Effector memory CD8-positive, alpha-beta T cell (primary cell): ENCODE results near the gene DKKL1.
A peak's percentile ranks its signal among the peaks of the same experiment; 100 is the strongest.

ENCODE experiments used
- ATAC-seq: fragments of 150-1000 bp; cut with Tn5 transposase; replicated peaks from 2 replicates; pipeline ENCODE4 v1.10.0; 2021; ENCODE audit warnings: mild to moderate bottlenecking, moderate library complexity
- DNase-seq, 3 experiments: peaks; one replicate each; pipeline ENCODE4 v3.0.0; 2021
- H3K27ac Mint-ChIP-seq, 2 donors: one replicate each; pipeline ENCODE4 v1.8.0; 2022; ENCODE audit warnings: mild to moderate bottlenecking in 2 of 2, mixed read lengths in 2 of 2, moderate library complexity in 2 of 2
- H3K27me3 Mint-ChIP-seq, 2 donors: one replicate each; pipeline ENCODE4 v1.8.0; 2022; ENCODE audit warnings: mixed read lengths in 2 of 2
- H3K36me3 Mint-ChIP-seq: one replicate; pipeline ENCODE4 v1.8.0; 2022; ENCODE audit warnings: mild to moderate bottlenecking, moderate library complexity, mixed read lengths; ENCODE audit not compliant: insufficient read depth
- H3K4me1 Mint-ChIP-seq, 2 donors: one replicate each; pipeline ENCODE4 v1.8.0; 2022; ENCODE audit warnings: low read depth in 2 of 2, mixed read lengths in 2 of 2
- H3K4me3 Mint-ChIP-seq, 2 donors: one replicate each; pipeline ENCODE4 v1.8.0; 2022; ENCODE audit warnings: mild to moderate bottlenecking in 2 of 2, mixed read lengths in 2 of 2, moderate library complexity in 2 of 2
- H3K9me3 Mint-ChIP-seq, 2 donors: one replicate each; pipeline ENCODE4 v1.8.0; 2022; ENCODE audit warnings: mixed read lengths in 2 of 2

The DKKL1 gene

GRCh38 chr19:49333418-49333805 lies 30.3 kb upstream of the DKKL1 start:
- ATAC-seq = no peak
- Mint-ChIP-seq H3K4me3 (peak overlapping the region; percentile 86 to 99), H3K27ac (peak overlapping the region; percentile 87 to 99), H3K36me3 (peaks cover 26% of the 10 kb centered on the region), H3K27me3 (no peaks in the 10 kb centered on the region), H3K9me3 (no peaks in the 10 kb centered on the region), H3K4me1 (peaks cover 58 to 70% of the 10 kb centered on the region in 2 donors)
- no peak for DNase-seq

DNA sequence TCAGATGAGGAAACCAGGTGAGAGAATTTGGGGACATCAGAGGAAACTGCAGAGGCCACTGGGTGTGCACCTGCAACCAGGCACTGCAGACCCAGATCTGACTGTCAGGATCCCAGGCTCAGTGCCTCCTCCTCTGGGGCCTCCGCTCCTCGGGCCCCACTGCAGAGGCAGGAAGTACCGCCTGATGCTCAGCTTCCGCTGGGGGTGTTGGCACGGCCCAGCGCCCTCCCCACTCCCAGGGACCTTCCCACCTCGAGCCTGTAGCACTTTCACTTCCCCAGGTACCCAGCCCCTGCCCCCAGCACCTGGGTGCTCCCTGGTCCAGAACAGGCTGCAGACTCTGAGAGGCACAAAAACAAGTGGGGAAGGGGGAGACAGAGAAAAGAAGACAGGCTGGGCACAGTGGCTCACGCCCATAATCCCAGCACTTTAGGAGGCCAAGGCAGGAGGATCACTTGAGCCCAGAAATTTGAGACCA lies 29.8 kb upstream of the DKKL1 start:
- no peaks in the 10 kb centered on the region for H3K27me3 Mint-ChIP-seq
- DNase-seq (peak; percentile 41 to 59 (median 43)), ATAC-seq (peak; percentile 67)
- H3K27ac Mint-ChIP-seq = peak overlapping the region; percentile 87 to 99
- peaks cover 61 to 74% of the 10 kb centered on the region in 2 donors for H3K4me1 Mint-ChIP-seq
- H3K4me3 Mint-ChIP-seq = peak overlapping the region; percentile 86 to 99
- peaks cover 30% of the 10 kb centered on the region for H3K36me3 Mint-ChIP-seq
- no peaks in the 10 kb centered on the region for H3K9me3 Mint-ChIP-seq

DNA sequence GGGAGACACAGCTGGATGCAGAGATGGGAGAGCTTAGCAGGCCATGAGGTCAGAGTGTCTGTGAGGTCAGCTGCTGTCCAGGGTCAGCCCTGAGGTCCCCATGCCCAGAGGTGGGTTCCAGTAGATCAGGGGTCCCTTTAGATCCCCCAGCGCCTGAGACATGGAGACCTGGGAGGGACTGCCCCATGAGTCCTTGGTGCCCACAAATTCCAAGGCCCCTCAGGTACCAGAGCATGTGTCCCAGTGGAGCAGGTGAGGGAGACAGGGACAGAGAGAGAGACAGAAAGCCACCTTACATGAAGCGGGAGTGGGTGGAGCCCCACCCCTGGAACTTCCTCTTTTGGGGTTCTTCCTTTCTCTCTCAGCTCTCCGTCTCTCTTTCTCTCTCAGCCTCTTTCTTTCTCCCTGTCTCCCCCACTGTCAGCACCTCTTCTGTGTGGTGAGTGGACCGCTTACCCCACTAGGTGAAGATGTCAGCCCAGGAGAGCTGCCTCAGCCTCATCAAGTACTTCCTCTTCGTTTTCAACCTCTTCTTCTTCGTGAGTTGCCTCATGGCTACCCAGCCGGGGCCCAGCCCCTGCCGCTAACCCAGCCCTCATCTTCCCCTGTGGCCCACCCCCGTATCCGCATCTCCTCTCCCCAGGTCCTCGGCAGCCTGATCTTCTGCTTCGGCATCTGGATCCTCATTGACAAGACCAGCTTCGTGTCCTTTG lies 28.4 kb upstream of the DKKL1 start, which contains the start of gene CD37:
CD37 (plus strand) TSS at position 336 of the 713 bp plus-strand sequence; CDS start at position 471, 135 bp downstream.
- peak within 1 kb of the TSS; percentile 87 to 99 for H3K27ac Mint-ChIP-seq
- H3K9me3 Mint-ChIP-seq = no peaks in the 10 kb centered on the region
- DNase-seq (peak; percentile 44 to 65 (median 49)), ATAC-seq (peak; percentile 70)
- H3K4me1 Mint-ChIP-seq = peaks cover 60 to 75% of the 10 kb centered on the region in 2 donors
- H3K4me3 Mint-ChIP-seq = peak within 1 kb of the TSS; percentile 86 to 99
- peaks cover 30% of the 10 kb centered on the region for H3K36me3 Mint-ChIP-seq
- no peaks in the 10 kb centered on the region for H3K27me3 Mint-ChIP-seq

GRCh38 chr19:49335784-49336481 lies 27.7 kb upstream of the DKKL1 start:
- peaks cover 34% of the 10 kb centered on the region for H3K36me3 Mint-ChIP-seq

DNA sequence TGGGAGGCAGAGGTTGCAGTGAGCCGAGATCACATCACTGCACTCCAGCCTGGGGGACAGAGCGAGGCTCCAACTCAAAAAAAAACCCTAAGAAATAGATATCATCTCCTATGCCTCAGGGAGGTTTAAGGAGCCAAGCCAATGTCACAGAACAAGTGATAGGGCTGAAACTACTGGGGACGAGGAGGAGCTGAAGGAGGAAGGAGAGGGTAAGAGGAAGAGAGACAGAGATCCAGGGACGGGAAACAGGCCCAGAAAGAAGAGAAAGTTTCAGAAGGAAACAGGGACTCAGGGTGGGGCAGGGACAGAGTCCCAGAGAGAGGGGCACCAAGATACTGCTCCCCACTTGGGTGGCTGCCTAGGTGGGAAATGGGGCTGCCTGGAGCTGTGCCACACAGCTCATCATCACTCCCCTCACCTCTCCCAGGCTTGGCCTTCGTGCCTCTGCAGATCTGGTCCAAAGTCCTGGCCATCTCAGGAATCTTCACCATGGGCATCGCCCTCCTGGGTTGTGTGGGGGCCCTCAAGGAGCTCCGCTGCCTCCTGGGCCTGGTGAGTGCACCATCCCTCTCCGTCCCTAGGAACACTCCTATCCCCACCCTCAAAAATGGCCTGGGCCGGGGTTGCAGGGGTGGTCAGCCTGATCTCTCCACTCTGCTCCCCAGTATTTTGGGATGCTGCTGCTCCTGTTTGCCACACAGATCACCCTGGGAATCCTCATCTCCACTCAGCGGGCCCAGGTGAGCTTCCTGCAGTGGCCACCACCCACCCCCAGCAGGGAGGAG lies 27.0 kb upstream of the DKKL1 start:
- no peak for ATAC-seq
- Mint-ChIP-seq H3K27ac (peak overlapping the region; percentile 87 to 99), H3K4me3 (peak overlapping the region; percentile 86 to 99), H3K36me3 (peaks cover 34% of the 10 kb centered on the region), H3K9me3 (no peaks in the 10 kb centered on the region), H3K27me3 (no peaks in the 10 kb centered on the region), H3K4me1 (peaks cover 55 to 72% of the 10 kb centered on the region in 2 donors)
- DNase-seq = no peak

More at GRCh38 chr19:49335784-49336481, 27.7 kb upstream of the DKKL1 start:
- Mint-ChIP-seq H3K27ac (peak overlapping the region; percentile 87 to 99), H3K4me3 (peak overlapping the region; percentile 86 to 99), H3K4me1 (peaks cover 61 to 76% of the 10 kb centered on the region in 2 donors), H3K27me3 (no peaks in the 10 kb centered on the region), H3K9me3 (no peaks in the 10 kb centered on the region)
- peak in 1 of 3 experiments; percentile 35 for DNase-seq
- peak; percentile 39 for ATAC-seq

DNA sequence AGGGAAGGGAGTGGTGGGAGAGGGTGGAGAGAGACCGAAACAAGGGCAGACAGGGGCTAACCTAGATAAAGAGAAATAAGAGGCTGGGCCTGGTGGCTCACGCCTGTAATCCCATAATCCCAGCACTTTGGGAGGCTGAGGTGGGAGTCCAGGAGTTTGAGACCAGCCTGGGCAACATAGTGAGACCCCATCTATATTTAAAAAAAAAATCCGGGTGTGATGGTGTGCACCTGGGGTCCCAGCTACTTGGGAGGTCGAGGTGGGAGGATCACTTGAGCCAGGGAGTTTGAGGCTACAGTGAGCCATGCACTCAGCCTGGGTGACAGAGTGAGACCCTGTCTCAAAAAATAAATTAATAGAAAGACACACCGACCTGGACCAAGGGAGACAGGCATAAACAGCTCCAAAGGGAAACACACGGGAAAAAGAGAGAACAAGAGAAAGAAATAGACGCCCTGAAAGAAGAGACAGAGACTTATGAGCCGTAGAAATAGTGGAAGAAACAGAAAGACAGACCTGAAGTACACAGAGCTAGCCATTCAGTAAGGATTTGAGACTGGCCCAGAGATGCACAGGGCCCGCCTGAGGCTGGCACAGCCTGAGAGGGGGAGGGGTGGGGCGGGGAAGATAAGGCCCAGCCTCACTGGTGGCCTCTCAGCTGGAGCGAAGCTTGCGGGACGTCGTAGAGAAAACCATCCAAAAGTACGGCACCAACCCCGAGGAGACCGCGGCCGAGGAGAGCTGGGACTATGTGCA lies 26.2 kb upstream of the DKKL1 start:
- H3K9me3 Mint-ChIP-seq = no peaks in the 10 kb centered on the region
- no peaks in the 10 kb centered on the region for H3K27me3 Mint-ChIP-seq
- H3K36me3 Mint-ChIP-seq = peaks cover 34% of the 10 kb centered on the region
- no peak for DNase-seq
- H3K27ac Mint-ChIP-seq = peak overlapping the region; percentile 87 to 99
- ATAC-seq = no peak
- H3K4me1 Mint-ChIP-seq = peaks cover 50 to 67% of the 10 kb centered on the region in 2 donors
- peak overlapping the region; percentile 53 to 99 for H3K4me3 Mint-ChIP-seq

GRCh38 chr19:49338023-49338677 lies 25.5 kb upstream of the DKKL1 start:
- H3K27me3 Mint-ChIP-seq = no peaks in the 10 kb centered on the region
- H3K4me1 Mint-ChIP-seq = peaks cover 47 to 67% of the 10 kb centered on the region in 2 donors
- H3K9me3 Mint-ChIP-seq = no peaks in the 10 kb centered on the region
- DNase-seq = no peak
- no peak for ATAC-seq
- peak overlapping the region; percentile 35 to 48 for H3K4me3 Mint-ChIP-seq
- peaks cover 34% of the 10 kb centered on the region for H3K36me3 Mint-ChIP-seq
- peak overlapping the region; percentile 87 to 99 for H3K27ac Mint-ChIP-seq

DNA sequence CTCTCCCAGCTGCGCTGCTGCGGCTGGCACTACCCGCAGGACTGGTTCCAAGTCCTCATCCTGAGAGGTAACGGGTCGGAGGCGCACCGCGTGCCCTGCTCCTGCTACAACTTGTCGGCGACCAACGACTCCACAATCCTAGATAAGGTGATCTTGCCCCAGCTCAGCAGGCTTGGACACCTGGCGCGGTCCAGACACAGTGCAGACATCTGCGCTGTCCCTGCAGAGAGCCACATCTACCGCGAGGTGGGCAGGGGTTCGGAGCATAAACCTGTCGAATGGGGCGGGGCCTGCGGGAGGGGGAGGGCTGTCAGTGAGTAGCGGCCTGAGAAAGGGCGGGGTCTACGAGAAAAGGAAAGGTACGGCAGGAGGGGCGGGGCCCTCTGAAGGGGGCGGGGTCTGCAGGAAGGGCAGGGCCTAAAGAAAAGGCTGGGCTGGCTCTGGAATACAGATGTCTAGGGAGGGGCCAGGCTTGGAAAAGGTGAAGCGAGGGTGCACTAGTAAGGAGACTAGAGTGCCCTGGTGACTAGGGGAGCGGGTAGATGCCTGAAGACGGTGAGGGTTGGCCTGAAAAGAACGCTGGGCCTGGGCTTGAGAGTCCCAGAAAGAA lies 24.9 kb upstream of the DKKL1 start:
- no peak for DNase-seq
- peak overlapping the region; percentile 35 to 48 for H3K4me3 Mint-ChIP-seq

DNA sequence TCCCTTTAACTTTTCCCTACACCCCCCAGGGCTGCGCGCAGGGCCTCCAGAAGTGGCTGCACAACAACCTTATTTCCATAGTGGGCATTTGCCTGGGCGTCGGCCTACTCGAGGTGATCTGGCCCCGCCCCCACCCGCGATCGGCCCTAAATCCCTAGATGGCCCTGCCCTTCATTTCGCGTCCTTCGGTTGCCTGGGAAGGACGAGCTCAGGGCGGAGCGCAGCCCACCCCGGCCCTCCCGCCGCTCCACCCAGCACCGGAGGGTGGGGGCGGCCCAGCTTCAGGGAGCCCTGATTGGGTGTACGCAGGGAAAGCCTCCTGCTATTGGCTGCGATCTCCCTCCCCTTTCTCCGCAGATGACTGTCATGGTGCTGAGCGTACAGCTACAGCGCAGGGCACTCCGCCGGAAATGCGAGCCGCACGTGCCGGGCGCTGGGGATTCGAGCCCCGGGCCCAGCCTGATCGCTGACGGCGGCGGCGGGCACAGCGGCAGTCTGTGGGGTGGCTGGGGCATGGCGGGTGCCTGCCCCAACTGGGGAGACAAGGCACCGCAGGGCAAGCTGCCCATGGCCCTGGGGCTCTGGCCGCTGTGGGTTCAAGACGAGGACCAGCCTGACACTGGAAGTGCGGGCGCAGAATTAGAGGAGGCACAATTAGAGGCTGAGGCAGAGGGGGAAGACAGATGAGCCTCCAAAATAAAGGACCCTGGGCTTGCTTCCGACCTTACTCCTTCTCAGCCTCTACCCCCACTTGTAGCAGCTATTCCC lies 24.2 kb upstream of the DKKL1 start:
- ATAC-seq = no peak
- Mint-ChIP-seq H3K36me3 (peaks cover 37% of the 10 kb centered on the region), H3K4me3 (peak overlapping the region in 1 of 2 donors; percentile 66), H3K27ac (peak overlapping the region; percentile 95 to 99), H3K9me3 (no peaks in the 10 kb centered on the region), H3K4me1 (peaks cover 36 to 54% of the 10 kb centered on the region in 2 donors), H3K27me3 (no peaks in the 10 kb centered on the region)
- DNase-seq = no peak

More for the DNA sequence above, 24.9 kb upstream of the DKKL1 start:
- H3K9me3 Mint-ChIP-seq = no peaks in the 10 kb centered on the region
- H3K4me1 Mint-ChIP-seq = peaks cover 41 to 60% of the 10 kb centered on the region in 2 donors
- no peak for ATAC-seq
- peaks cover 34% of the 10 kb centered on the region for H3K36me3 Mint-ChIP-seq
- peak overlapping the region; percentile 75 to 99 for H3K27ac Mint-ChIP-seq
- H3K27me3 Mint-ChIP-seq = no peaks in the 10 kb centered on the region

- Mint-ChIP-seq H3K36me3 (peaks cover 37% of the 10 kb centered on the region), H3K4me3 (peak overlapping the region; percentile 42 to 66), H3K9me3 (no peaks in the 10 kb centered on the region), H3K27me3 (no peaks in the 10 kb centered on the region), H3K27ac (peak overlapping the region; percentile 83 to 95), H3K4me1 (peaks cover 41 to 56% of the 10 kb centered on the region in 2 donors)
- peak in 2 of 3 experiments; percentile 23 to 29 for DNase-seq
- ATAC-seq = peak; percentile 35
Measured at GRCh38 chr19:49340069-49340864, 23.4 kb upstream of the DKKL1 start.
